Left ventricle myocardium superior (tissue), 1 donor: ENCODE measurements around the gene ZC3HAV1. TPM values are rescaled to one million over a fixed set of nuclear protein-coding genes. Genes with fewer than 3 reads are reported as not detected.
A peak's percentile ranks its signal among the peaks of the same experiment; 100 is the strongest.
"Not testable (repeated sequence)": the region's sequence is repeated elsewhere in the genome, so short reads cannot be mapped to it uniquely, and the experiment has no call there.

Experiments
- ATAC-seq: fragments of 200-7000 bp; cut with Tn5 transposase; one replicate; pipeline ENCODE4 v1.9.1; 2020; ENCODE audit warnings: mild to moderate bottlenecking, moderate library complexity
- DNase-seq: peaks from one replicate; pipeline ENCODE4 v3.0.0-alpha.2; 2020
- intact Hi-C: fragments of 100-400 bp; cut with micrococcal nuclease; formaldehyde crosslinking; loops from one replicate; pipeline ENCODE4 v1.11.0; 2022
- total RNA-seq: library from RNA; stranded (reverse); fragmentation: NEBNext Ultra II Directional; extraction: Animal tissue kit (Norgen Biotek cat#: 25700); gene quantifications from one replicate; pipeline ENCODE4 v1.2.1, GENCODE V29; 2021
- donor health status: DM: no; HTN: yes; CAD: no; lungs with severe emphysema.

The ZC3HAV1 gene
- total RNA-seq, 1 donor from 2014 or later = 7.1 TPM

DNA sequence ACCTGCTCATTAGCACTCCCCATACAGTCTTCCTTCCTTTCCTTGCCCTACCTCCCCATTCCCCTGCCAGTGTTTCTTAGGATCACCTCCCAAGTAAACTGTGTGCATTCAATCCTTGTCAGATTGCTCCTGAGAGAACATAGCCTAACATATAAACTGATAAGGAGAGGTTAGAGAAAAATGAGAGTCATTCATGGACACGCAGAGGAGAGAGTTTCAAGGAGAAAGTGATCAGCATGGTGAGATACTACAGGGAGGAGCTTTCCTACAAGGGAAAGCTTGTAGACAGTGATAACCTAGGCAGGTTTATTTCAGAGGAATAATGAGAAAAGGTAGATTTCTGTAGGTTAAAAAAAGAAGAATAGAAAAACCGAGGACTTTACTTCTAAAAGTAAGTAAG, 70.8 kb downstream of the ZC3HAV1 start:
- intact Hi-C loops = no loop called here
- no peak for ATAC-seq

DNA sequence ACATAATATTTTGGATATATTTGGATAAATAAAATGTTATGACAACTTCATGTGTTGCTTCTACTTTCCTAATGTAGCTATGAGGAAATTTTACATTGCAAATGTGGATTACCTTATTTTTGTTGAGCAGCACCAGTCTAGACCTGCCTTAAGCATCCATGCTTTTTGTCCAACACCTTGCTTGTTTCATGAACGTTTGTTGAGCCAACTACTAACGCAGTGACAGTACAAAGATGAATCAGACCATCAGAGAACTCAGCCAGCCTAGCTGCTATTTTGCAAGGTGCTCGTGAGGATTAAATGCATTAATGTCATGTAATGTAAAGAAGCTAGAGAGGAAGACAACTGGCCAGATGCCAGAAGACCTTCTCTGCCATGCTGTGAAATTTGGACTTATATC, 72.6 kb downstream of the ZC3HAV1 start:
- no peak for ATAC-seq
- intact Hi-C loops = no loop called here
- no peak for DNase-seq

More for the DNA sequence above, 70.8 kb downstream of the ZC3HAV1 start:
- no peak for DNase-seq

DNA sequence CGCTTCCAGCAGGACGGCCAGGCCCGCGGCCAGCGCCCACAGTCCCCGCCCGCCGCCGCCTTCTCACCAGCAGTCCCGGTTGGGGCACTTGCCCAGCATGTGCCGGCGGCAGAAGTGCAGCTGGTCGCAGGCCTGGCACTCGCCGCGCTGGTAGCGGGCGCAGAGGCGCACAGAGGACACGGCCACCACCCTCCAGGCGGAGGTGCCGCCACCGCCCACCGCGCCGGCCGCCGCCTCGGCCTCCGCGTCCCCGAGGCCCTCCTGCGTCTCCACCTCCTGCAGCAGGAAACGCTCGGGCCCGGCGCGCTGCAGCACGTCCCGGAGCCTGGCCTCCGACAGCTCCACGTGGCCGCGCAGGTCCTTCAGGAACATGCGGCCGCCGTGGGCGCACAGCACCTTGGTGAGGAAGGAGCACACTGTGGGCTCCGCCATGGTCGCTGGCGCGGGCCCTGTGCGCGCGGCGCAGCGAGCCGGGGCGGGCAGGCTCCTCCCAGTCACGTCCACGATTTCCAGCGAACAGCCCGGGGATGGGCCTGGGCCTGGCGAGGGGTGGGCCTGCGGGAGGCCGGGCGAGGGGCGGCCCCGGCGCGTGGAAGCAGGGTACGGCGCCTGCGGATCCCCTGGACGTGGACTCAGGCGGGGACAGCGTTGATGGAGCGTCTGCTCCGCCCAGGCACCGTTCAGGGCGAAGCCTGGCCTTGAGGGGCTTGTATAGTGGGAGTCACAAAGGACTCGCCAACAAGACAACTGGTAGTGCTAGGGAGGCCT, 73.8 kb downstream of the ZC3HAV1 start, which contains the start of gene ZC3HAV1L:
Gene ZC3HAV1L, minus strand, starts transcription at position 457 of the 768 bp plus-strand sequence. Its CDS starts 25 bp downstream, at position 432.
- intact Hi-C loops = no loop called here
- ATAC-seq (peak; percentile 97), DNase-seq (peak; percentile 82)

DNA sequence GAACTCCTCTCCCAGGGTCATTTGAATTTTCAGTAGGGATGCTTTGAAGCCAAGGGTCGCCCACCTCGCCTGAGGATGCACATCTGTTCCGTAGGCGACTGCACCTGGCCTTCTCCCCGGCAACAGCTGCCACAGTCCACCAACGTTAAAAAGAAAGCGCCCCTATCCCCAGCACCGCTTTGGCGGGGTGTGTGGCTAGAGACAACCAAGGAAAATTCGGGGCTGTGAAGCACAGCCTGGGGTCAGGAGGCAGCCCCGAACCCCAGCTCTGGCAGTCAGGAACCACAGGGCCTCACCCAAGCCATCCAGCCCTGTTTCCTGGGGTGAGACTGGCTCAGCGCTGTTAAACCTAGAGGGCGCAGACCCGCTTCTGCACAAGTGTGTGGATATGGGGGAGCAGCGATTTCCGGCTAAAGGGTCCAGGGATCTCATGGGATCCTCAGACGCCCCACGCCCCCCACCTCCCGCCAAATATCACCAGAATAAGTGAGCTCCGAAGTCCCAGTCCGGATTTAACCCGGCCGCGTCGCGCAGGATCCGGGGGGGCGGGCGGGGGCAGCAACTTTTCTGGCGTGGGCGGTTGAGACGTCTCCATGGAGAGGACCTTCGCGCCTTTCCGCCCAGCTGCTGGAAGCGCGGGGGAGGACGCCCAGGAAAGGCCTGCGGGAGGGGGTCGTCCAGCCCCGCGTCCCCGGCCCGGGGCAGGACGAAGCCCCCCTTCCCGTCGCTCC, 74.5 kb downstream of the ZC3HAV1 start:
- no peak for DNase-seq
- ATAC-seq = peak; percentile 63
- intact Hi-C loops = no loop called here

DNA sequence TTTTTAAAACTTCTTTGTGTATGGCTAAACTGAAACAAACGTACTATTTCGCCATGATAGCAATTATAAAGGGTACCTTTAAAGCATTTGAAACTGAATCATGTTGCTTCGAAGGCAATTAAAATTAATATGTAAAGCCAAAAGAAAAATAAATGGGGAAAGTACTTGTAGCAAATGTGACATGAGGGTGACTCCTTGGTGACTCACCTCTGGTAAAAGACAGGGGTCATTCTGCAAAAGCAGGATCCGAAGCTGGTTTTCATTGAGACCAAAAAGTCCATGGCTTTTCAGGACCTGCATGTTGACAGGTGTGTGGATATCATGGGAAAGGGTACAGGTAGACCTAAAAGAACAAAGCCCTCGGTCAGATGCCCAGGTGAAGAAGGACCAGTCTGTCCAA, 75.2 kb downstream of the ZC3HAV1 start:
- ATAC-seq (no peak), DNase-seq (no peak)
- intact Hi-C loops = no loop called here

DNA sequence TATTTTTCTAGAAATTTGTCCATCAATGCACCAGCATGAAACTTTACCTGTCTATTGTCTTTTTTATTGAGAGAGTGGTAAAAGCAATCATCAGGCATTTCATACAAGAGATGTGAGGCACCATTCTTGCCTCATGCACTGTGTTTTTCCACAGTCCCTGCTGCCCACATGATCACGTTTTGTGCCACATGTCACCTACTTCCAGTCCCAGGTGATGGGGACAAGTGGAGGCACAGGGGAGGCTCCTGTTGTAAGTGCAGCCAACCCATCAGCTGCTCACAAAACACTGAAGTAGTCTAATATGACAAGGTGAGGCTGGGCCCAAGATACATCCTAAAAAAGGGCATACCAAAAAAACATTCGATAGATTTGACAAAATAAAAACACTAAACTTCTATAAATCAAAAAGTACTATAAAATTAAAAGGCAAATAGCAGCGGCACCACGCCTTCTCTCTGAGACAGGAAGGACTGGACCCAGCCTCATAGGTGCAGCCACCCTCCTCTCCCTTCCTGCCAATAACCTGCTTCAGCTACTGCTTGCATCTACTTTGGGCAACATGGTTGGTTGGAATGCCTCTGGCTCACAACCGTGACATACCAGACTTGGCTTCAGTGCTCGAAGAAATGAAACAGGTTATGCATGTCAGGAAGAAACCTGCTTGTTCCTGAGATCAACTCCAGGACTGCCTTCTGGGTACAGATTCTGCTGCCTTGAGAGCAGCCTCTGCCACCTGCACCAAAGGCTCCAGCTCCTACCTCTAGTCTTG, 76.0 kb downstream of the ZC3HAV1 start:
- no peak for ATAC-seq
- intact Hi-C loops = no loop called here
- DNase-seq = no peak

DNA sequence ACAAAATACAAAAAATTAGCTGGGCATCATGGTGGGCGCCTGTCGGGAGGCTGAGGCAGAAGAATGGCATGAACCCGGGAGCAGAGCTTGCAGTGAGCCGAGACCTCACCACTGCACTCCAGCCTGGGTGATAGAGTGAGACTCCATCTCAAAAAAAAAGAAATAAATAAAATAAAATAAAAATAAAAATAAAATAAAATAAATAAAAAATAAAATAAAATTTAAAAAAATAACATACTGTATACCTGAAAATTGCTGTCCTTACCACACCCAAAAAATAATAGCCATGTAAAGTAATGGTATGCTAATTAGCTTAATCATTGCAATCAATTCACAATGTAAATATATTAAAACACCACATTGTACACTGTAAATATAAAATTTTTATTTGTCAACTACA, 77.0 kb downstream of the ZC3HAV1 start:
- no peak for ATAC-seq
- no peak for DNase-seq
- intact Hi-C loops = no loop called here

DNA sequence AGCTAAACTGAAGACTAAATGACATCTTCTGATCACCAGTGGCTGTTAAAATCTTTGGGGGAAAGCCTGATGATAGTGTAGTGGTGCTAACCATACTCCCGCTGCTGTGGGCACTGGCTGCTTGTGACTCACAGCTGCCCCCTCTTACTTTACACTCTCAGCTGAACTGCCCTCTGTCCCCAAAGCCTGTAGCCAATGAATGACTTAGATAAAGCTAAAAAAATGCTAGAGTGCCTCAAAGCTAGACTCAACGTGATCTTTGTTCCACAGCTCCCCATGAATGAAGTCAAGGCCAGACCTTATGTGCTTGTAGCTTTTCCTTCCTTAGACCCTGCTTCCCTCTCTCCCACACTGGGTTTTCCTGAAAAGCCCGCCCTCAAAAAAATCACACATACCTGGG, 80.2 kb downstream of the ZC3HAV1 start:
- intact Hi-C loops = no loop called here
- ATAC-seq = no peak
- no peak for DNase-seq

DNA sequence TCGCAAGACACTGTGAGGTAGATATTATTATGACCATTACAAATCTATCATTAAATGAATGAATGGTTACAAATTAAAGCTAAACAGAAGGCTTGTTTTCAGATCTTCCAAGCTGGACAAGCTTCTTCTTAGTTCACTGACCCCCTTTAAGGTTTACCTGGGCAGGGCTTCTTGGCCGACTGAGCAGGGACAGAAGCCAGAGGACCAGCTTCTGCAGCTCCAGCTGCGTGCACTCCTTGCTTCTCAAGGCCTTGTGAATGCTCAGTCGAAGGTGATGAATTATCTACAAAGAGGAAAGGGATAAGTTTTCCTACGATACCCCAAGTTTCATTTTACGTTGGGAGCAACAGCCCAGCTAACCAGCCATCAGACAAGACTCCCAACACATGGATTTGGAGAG, 83.0 kb downstream of the ZC3HAV1 start:
- intact Hi-C loops = no loop called here
- ATAC-seq (no peak), DNase-seq (no peak)

DNA sequence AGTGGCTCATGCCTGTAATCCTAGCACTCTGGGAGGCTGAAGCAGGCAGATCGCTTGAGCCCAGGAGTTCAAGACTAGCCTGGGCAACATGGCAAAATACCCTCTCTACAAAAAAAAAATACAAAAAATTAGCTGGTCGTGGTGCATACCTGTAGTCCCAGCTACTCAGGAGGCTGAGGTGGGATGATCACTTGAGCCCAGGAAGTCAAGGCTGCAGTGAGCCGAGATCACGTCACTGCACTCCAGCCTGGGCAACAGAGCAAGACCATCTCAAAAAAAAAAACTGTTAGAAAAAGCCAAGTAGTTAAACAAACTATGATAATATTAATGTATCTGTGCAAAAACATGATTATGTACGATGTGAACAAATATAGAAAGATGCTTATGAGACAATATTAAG, 83.7 kb downstream of the ZC3HAV1 start:
- DNase-seq, intact Hi-C loops, ATAC-seq: not testable (repeated sequence)

DNA sequence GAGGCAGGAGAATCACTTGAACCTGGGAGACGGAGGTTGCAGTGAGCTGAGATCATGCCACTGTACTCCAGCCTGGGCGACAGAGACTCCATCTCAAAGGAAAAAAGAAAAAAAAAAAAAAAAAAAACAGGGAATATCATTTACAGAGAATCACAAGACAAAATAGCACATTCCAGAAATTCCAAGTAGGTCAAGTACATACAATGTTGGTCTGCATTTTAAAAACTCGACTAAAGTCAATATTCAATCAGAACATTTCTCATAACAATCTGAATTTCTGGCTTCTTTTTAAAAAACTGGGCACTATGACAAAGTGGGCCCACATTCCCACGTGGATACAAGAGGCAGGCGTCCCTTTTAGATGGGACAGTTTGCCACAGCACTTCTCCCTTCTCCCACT, 86.4 kb downstream of the ZC3HAV1 start:
- no peak for ATAC-seq
- no peak for DNase-seq
- intact Hi-C loops = no loop called here

DNA sequence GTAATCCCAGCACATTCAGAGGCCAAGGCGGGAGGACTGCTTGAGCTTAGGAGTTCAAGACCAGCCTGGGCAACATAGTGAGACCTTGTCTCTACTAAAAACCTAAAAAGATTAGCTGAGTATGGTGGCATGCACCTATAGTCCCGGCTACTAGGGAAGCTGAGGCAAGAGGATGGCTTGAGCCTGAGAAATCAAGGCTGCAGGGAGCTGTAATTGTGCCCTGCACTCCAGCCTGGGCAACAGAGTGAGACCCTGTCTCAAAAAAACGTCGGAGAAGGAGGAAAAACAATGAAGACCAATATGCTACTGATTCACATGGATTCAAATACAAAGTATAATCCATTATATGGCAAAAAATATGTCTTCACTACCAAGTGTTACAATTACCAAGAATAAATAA, 87.2 kb downstream of the ZC3HAV1 start:
- DNase-seq (no peak), ATAC-seq (no peak)
- intact Hi-C loops = no loop called here

DNA sequence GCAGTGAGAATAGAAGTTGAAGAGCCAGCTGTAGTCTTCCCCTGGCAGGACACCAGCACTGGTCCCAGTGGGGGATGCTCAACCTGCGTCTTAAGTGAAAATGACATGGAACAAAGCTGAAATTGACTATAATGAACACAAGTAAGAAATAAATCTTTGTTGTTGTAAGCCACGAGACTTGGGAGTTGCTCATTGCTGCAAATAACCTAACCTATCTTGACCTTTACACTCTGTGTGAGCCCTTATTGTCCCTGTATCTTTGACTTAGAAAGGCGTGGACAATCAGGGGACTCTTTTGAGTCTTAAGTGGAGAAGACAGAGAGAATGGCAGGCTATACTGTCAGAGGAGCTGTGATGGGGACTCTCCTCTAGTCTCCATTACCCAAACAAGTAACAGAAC, 90.6 kb downstream of the ZC3HAV1 start:
- DNase-seq (no peak), ATAC-seq (no peak)
- intact Hi-C loops = no loop called here

DNA sequence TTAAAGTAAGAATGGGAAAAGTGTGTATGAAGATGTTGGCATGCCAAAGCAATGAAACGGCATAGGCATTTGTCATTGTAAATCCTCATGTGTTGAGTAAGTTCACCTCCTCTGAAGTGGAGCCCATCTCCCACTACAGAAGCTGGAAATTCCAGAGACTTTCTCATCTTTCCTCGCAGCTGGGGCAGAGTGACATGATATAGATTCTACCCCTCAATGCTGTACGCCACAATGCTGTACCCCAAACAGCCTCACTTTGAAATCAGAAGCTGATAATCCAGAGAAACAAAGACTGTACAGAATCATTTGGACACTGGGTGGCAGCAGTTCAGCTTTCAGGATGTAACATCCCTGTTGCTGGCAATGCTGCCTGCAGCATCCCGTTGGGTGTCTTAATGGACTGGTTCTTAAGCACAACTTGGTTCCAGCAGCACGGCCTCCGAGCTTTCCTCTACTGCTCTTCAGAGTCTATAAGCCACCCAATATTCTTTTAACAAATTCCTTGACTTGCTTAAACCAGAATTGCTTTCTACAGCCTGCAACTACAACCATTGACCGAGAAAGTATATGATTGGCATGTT, 92.5 kb downstream of the ZC3HAV1 start:
- ATAC-seq (peak; percentile 78), DNase-seq (peak; percentile 59)
- intact Hi-C loops = loop anchor here (2.0 kb wide), 1 partner anchor 58 kb away; no protein-coding TSS in a partner anchor

DNA sequence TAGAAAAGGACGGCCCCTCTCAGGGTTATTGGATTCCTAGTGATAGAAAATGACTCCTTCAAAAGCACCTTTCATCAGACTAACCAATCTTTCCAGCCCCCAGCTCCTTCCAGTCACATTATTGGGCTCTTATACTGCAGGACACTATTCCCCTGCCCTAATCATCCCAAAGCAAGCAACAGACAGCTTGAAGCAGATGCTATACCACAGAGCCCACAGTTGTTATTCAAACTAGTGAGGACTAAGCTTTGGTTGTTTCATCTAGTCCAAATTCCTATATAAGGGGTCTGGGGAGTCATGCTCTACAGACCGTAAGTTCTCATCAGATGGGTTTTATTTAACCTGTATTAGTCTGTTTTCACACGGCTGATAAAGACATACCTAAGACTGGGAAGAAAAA, 98.1 kb downstream of the ZC3HAV1 start:
- ATAC-seq (no peak), DNase-seq (no peak)
- intact Hi-C loops = no loop called here

DNA sequence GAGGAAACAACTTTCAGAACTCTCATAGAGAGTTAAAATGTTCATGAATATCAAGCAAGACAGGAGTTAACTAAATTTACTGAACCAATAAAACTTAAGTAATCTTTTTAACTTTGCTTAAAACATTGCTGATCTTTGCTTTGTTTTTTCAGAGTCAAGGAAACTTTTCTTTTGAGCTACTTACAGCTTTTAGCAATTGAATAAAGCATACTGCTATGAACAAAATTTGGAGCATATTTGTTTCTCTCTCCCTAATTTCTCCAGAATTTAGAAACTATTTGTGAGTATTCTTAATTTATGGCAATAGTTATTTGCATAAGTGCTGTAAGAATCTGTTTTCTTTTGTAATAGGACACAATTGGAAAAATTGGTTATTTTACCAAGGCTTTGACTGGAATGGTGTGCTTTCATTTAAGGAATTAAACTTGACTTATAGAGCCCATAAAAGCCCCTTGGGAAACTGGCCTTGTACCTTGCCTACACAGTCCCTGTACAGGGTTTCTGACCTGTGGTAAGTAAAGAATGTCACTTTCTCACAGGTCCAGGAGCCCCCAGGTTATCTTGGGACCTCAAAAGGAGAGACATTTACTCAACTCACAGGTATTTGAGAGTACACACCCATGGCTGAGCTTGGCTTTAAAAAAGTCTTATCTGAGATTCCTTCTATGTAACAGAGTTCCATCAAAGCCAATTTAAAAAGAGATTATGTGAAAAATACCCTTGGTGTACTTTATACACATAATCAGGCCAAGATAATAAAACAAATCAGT, 105.0 kb downstream of the ZC3HAV1 start:
- ATAC-seq = no peak
- intact Hi-C loops = no loop called here
- no peak for DNase-seq

DNA sequence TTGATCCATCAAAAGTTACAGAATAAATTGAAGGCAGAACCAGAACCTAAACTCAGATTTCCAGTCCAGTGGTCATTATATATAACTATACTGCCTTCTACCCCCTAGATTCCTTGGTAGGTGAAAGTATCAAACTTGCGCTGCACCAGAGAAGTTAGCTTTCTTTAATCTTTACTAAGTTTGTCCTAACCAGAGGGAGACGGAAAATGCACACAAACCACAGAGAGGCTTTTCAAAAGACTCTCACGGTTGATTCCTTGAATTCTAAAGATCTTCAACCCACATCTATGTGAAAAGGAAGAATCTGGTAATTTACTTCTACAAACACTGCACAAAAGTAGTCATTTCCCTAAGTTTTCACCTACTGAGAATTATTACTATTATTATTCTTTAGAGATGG, 110.1 kb downstream of the ZC3HAV1 start:
- intact Hi-C loops = no loop called here
- DNase-seq (no peak), ATAC-seq (no peak)
